NOMO-1 treated with dmso at 0.1 percent for 144 hours (cell line): ENCODE data around the gene SH3RF1.

Experiments used
- DNase-seq: peaks from one replicate; lab custom pipeline; 2025; ENCODE audit not compliant: unreplicated experiment; lab: John Stamatoyannopoulos, UW

Gene SH3RF1

DNA sequence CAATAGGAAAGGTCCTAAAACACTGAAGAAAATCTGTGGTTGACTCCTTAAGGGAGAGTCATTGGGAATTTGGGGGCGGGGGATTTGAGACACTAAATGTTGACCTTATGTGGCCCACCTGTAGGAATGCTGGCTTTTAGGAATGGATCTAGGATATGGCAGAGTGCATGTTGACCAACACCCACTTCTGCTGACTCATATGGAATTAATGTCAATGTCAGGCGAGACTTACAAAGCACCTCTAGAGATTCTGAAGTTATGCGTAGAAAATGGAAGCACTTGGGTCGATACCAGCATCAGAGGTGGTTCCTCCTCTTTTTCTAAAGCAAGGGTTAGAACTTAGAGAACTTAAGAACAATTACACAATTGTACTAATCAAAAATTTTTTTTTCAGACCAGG lies 160.1 kb downstream of the SH3RF1 start:
- DNase-seq: no peak

GRCh38 chr4:169109035-169109675 lies 161.6 kb downstream of the SH3RF1 start:
- no peak for DNase-seq

- DNase-seq: no peak
Measured at GRCh38 chr4:169108303-169108702, 162.5 kb downstream of the SH3RF1 start.

GRCh38 chr4:169107528-169107927 lies 163.2 kb downstream of the SH3RF1 start:
- DNase-seq: no peak

GRCh38 chr4:169106696-169107229 lies 164.0 kb downstream of the SH3RF1 start:
- DNase-seq: no peak

DNA sequence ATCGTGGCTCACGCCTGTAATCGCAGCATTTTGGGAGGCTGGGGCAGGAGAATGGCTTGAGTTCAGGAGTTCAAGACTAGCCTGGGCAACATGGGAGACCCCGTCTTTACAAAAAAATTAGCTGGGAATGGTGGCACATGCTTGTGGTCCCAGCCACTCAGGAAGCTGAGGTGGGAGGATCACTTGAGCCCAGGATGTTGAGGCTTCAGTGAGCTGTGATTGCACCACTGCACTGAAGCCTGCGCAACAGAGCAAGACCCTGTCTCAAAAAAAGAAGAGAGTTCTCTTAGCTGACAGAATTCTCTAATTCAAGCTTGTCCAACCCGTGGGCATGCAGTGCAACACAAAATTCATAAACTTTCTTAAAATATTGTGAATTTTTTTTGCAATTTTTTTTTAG lies 165.1 kb downstream of the SH3RF1 start:
- no peak for DNase-seq

DNA sequence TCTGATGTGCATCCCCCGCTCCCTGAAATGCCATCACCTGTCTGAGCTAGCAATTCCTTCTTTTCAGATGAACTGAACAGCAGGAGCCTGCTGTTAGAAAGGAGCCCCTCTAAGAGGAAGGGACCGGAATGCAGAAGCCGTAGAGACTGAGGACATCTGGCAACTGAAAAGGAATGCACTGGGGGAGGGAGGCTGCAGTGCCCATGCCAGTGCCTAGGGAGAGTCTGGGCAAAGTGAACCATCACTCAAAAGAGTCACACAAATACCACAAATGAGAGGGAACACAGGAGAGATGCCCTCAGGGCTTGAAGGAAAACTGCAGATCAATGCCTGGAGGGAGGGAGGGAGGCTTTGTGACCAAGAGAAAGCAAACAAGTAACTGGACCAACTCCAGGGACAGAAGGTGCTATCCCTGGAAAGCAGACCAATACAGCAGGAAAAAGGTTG lies 166.8 kb downstream of the SH3RF1 start:
- no peak for DNase-seq

GRCh38 chr4:169102026-169102425 lies 168.7 kb downstream of the SH3RF1 start:
- no peak for DNase-seq

- DNase-seq: no peak
Measured at GRCh38 chr4:169100670-169101101, 170.1 kb downstream of the SH3RF1 start.

- DNase-seq: no peak
Measured at GRCh38 chr4:169099771-169100180, 171.0 kb downstream of the SH3RF1 start.

GRCh38 chr4:169098969-169099690 lies 171.6 kb downstream of the SH3RF1 start:
- no peak for DNase-seq

DNA sequence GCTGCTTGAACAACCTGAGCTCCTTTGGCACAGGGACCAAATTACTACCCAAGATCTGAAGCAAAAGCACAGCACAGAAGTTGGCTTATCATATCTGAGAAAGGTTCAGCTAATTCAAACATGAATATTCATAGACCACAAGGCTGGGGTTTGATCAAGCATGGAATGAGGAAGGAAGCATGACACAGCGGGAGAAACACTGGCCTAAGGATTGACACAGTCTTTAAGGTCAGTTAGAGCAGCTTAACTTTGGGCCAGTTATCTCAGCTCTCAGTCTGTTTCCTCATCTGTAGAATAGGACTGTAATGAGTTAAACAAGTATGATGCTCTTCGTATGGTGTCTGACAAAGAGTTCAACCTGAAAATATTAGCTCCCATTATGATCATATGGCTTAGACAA lies 172.2 kb downstream of the SH3RF1 start:
- DNase-seq: no peak

- no peak for DNase-seq
Measured at GRCh38 chr4:169098054-169098497, 172.7 kb downstream of the SH3RF1 start.

- no peak for DNase-seq
Measured at GRCh38 chr4:169096221-169096620, 174.5 kb downstream of the SH3RF1 start.

GRCh38 chr4:169094656-169095231 lies 176.0 kb downstream of the SH3RF1 start:
- no peak for DNase-seq

DNA sequence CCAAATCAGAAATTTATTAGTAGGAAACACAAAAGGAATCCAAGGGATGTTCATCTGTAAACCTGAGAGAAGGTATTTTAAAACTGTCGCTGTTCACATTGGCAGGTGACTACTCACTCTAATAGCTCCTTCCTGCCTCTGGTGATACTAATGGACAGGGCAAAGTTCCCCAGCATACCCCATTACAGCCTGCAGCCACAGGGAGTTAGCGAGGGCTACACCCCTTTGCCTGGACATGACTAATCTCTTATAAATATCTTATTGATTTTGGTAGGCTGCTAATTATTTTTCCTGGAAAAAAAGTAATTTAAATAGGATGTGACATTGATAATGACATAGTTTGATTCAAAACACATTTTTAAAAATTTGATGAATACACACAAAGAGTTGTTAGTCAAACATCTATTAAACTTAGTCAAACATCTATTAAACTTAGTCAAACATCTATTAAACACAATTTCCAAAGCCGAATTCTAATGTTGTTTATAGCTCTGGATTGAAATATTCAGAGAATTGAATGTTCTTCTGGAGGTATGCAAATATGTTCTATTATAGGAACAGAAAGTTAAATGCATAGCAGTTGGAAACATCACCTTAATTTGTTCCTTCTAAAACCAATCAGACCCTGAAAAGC lies 177.8 kb downstream of the SH3RF1 start:
- DNase-seq: no peak

- no peak for DNase-seq
Measured at GRCh38 chr4:169090484-169091215, 180.1 kb downstream of the SH3RF1 start.

GRCh38 chr4:169089004-169089403 lies 181.8 kb downstream of the SH3RF1 start:
- DNase-seq: no peak

DNA sequence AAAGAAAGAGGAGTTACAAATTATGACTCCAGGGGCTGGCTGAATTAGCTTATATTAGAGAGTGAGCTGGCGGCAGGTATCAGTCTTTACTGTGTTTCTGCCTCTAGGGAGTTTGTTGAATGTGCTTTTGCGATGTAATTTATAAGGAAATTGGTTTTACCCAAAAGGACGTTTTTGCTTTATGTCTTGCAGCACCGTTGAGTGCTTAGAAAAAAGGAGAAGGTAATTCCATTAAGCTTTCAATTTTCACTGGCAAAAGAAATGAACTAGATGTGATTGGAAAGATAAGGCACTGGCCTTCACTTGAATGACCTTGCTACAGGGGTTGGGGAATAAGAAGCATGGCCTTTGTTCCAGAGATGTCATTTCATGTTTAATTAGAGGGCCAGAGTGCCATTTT lies 185.8 kb downstream of the SH3RF1 start:
- DNase-seq: no peak

DNA sequence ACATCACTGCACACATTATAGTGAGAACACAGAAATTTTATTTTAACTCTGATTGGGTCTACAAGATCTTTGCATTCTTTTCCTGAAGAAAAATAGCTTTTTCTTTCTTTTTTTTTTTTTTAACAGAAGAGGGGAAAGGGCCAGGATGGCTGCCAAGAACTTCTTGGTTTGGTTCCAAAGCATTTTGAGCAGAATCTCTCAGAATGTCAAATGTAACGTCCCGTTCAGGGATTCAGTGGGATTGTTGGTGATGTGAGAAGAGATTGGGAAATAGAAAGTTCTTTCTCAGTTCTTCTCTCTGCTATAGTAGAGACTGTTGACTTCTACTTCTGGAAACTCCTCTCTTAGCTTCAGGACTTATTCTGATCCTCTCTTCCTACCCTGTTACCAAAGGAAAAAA lies 189.8 kb downstream of the SH3RF1 start:
- DNase-seq: no peak
